ENCODE measurements around the gene RNU2-63P.

DNA sequence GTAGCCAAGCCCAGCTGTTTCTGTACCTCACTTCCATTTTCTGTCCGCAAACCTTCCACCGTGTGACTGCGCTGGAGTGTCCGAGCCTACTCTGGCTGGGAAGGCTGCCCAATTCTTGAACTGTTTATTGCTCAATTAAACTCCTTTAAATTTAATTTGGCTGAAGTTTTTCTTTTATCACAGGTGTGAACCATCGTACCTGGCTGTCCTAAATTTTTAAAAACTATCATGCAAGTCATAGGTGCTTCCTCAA is 6.2 kb upstream of the RNU2-63P start:
- TF ChIP-seq ZNF384 (IDR thresholded peaks at IDR 0.05) (no peak), SP1 (IDR thresholded peaks at IDR 0.05) (no peak), L3MBTL2 (conservative IDR thresholded peaks at IDR 0.05) (no peak), BHLHE40 (IDR thresholded peaks at IDR 0.05; ENCODE audit: borderline replicate concordance) (no peak)

Data from HEK293T (cell line).